K562 (cell line): ENCODE measurements around the gene GANAB. TPM values are rescaled to one million over a fixed set of nuclear protein-coding genes. Genes with fewer than 3 reads are reported as not detected.

Source experiments
- ATAC-seq: fragments of 200-7000 bp; cut with Tn5 transposase; 3 replicates; pipeline ENCODE4 v1.9.1; 2020; ENCODE audit warnings: moderate library complexity
- BruUV-seq: library from RNA; stranded (reverse); fragments of 400-500 nt; replicated peaks from 2 replicates; lab custom pipeline; 2021; lab: Mats Ljungman, UMichigan
- CTCF ChIA-PET: fragments of 300-600 bp; formaldehyde crosslinking; extraction: SDS; loops from one replicate; lab custom pipeline; 2021; ENCODE audit warnings: low intra/inter-chr PET ratio; lab: Yijun Ruan, JAX
- POLR2A ChIA-PET: fragments of 300-600, 350-650 bp; sonication (Branson Sonifier 250); formaldehyde crosslinking; extraction: SDS; loops from one replicate; lab custom pipeline; 2021; ENCODE audit warnings: antibody characterized with exemption, inconsistent platforms; lab: Yijun Ruan, JAX
- DNase-seq, 4 experiments: peaks; one replicate each; pipeline versions ENCODE4 v3.0.0 to v3.0.0-alpha.2; 2011 to 2018; ENCODE audit warnings: low spot score in 3 of 4, mixed read lengths in 3 of 4; ENCODE audit errors: extremely low read depth in 1 of 4
- FAIRE-seq: peaks from 2 replicates; lab custom pipeline; 2011; peaks lifted over from hg19 to GRCh38; lab: Jason Lieb, UNC
- H2AFZ ChIP-seq: 2 replicates; pipeline ENCODE4 v1.6.0; 2011; ENCODE audit warnings: low read depth, low read length, control low read depth, inconsistent platforms
- H3K27ac ChIP-seq: fragments of 200-600 bp; 3 replicates; pipeline ENCODE4 v1.8.0; 2011; ENCODE audit warnings: low read depth, mild to moderate bottlenecking, control low read depth, inconsistent platforms, low read length, moderate library complexity, mixed read lengths; ENCODE audit errors: extremely low read depth
- H3K27me3 ChIP-seq, 2 experiments: fragments of 300-600 bp in 1 of 2; 2 replicates in 1 of 2; 3 replicates in 1 of 2; pipeline versions ENCODE4 v1.6.0 to v1.8.0; 2011; ENCODE audit warnings: inconsistent platforms in 2 of 2, low read length in 2 of 2, mild to moderate bottlenecking in 1 of 2, mixed read lengths in 1 of 2, moderate library complexity in 1 of 2; ENCODE audit not compliant: control insufficient read depth in 2 of 2, insufficient read depth in 2 of 2
- H3K36me3 ChIP-seq: fragments of 300-600 bp; 3 replicates; pipeline ENCODE4 v1.8.0; 2011; ENCODE audit warnings: mild to moderate bottlenecking, low read length, inconsistent platforms; ENCODE audit not compliant: control insufficient read depth, insufficient read depth
- H3K4me1 ChIP-seq, 2 experiments: fragments of 200-600 bp in 1 of 2; replicated peaks in 1 of 2; 2 replicates in 1 of 2; 3 replicates in 1 of 2; pipeline versions ENCODE4 v1.5.1 to v1.8.0; 2011; ENCODE audit warnings: inconsistent platforms in 2 of 2, low read length in 2 of 2, mild to moderate bottlenecking in 1 of 2, mixed read lengths in 1 of 2, moderate library complexity in 1 of 2; ENCODE audit not compliant: control insufficient read depth in 2 of 2, insufficient read depth in 2 of 2
- H3K4me2 ChIP-seq: 2 replicates; pipeline ENCODE4 v1.6.1; 2011; ENCODE audit warnings: low read length, control low read depth, inconsistent platforms, mixed read lengths; ENCODE audit not compliant: insufficient read depth
- H3K4me3 ChIP-seq: fragments of 200-600 bp; sonication (generic), shearing (Covaris generic); 2 replicates; pipeline ENCODE4 v1.5.1; 2016; ENCODE audit warnings: control low read depth, inconsistent platforms
- H3K79me2 ChIP-seq: fragments of 200-600 bp; 3 replicates; pipeline ENCODE4 v1.8.0; 2011; ENCODE audit warnings: low read length, inconsistent platforms; ENCODE audit not compliant: control insufficient read depth, insufficient read depth
- H3K9ac ChIP-seq, 2 experiments: 2 replicates each; pipeline versions ENCODE4 v1.6.0 to v1.6.1; 2011; ENCODE audit warnings: low read depth in 2 of 2, low read length in 2 of 2, control low read depth in 1 of 2, inconsistent platforms in 1 of 2, mild to moderate bottlenecking in 1 of 2, mixed read lengths in 1 of 2; ENCODE audit not compliant: insufficient read depth in 1 of 2
- H3K9me1 ChIP-seq: one replicate; pipeline ENCODE4 v1.6.0; 2011; ENCODE audit warnings: inconsistent platforms, mild to moderate bottlenecking, low read length, moderate library complexity; ENCODE audit not compliant: control insufficient read depth, insufficient read depth
- H3K9me3 ChIP-seq: replicated peaks from 2 replicates; pipeline ENCODE4 v1.5.1; 2011; ENCODE audit warnings: low read depth, low read length, inconsistent platforms; ENCODE audit not compliant: control insufficient read depth, insufficient read depth
- H4K20me1 ChIP-seq: replicated peaks from 2 replicates; pipeline ENCODE4 v1.6.1; 2011; ENCODE audit warnings: low read length, inconsistent platforms, mixed read lengths; ENCODE audit not compliant: control insufficient read depth, insufficient read depth
- CBX1 ChIP-seq: sonication (generic); IDR thresholded peaks from 2 replicates; pipeline ENCODE4 v1.6.1; 2016; ENCODE audit warnings: antibody characterized with exemption, low read depth, mild to moderate bottlenecking
- ZNF449 ChIP-seq: fragments of 250-450 bp; sonication (Bioruptor Pico); IDR thresholded peaks from 2 replicates; pipeline ENCODE4 v1.8.0; 2022; ENCODE audit warnings: moderate library complexity, mild to moderate bottlenecking, inconsistent platforms
- WGBS: fragments of 100-300 bp; shearing (Covaris generic); methylation state at CpG from one replicate; pipeline ENCODE4 v1.1.6; 2016; ENCODE audit warnings: low coverage, mixed read lengths; ENCODE audit not compliant: insufficient coverage; ENCODE audit errors: missing lambda C conversion rate; 5-methylcytosine and 5-hydroxymethylcytosine counted together
- in situ Hi-C: fragments of 300-500 bp; cut with MboI; formaldehyde crosslinking; loops from 4 replicates; pipeline ENCODE4 v1.15.0; 2018; ENCODE audit warnings: inconsistent platforms, mixed read lengths
- intact Hi-C: fragments of 100-400 bp; cut with micrococcal nuclease; formaldehyde crosslinking; loops from 2 replicates; pipeline ENCODE4 v1.14.2; 2022
- polyA plus RNA-seq, 8 experiments: library from polyadenylated mRNA; depleted of rRNA in 4 of 8; stranded (reverse) in 5 of 8; unstranded in 3 of 8; fragments of >200 nt; fragmentation: Nextera tagmentation in 2 of 8; fragmentation: Illumina TruSeq in 1 of 8; extraction: Ambion mirVana in 2 of 8; extraction: Trizol in 1 of 8; gene quantifications; 2 replicates each; pipeline versions ENCODE4 v1.2.1 to v1.2.3, GENCODE V29; 2011 to 2014; ENCODE audit warnings: inconsistent platforms in 1 of 8, missing spikeins in 1 of 8
- total RNA-seq, 7 experiments: library from RNA; depleted of rRNA in 6 of 7; stranded (reverse); fragments of >200 nt in 6 of 7; fragmentation: Illumina TruSeq in 2 of 7; extraction: Trizol in 2 of 7; gene quantifications; 2 replicates each; pipeline versions ENCODE4 v1.2.1 to v1.2.3, GENCODE V29; 2011 to 2021; ENCODE audit warnings: low replicate concordance in 1 of 7

Gene GANAB
- total and polyA plus RNA-seq, 9 of the 15 experiments (the other 6 are each of a cell fraction or from before 2014, with no cell fraction given): 6.5 to 284 (median 161) TPM

- CTCF ChIA-PET: no interaction called here
- FAIRE-seq (no peak), ATAC-seq (no peak), DNase-seq (no peak)
- no peaks in the 10 kb centered on the region for H3K9me1 ChIP-seq
- no peak overlapping the region for H3K27ac ChIP-seq
- H3K4me1 ChIP-seq: peaks cover 14 to 43% of the 10 kb centered on the region in 2 experiments; a peak in 4 of 5 replicates
- H3K9ac ChIP-seq: peak overlapping the region in 1 of 2 experiments; percentile 97; a peak in 2 of 4 replicates
- TF ChIP-seq ZNF449 (no peak), CBX1 (no peak)
- POLR2A ChIA-PET: interaction anchor here (1.0 to 2.4 kb wide), 3 partner anchors 9 to 62 kb away, joined by 3 to 10 read pairs (median 5); partner anchors contain the start of genes C11orf98, CSKMT and TUT1
- intact Hi-C loops (loop anchor here (5.0 kb wide), 1 partner anchor 69 kb away; the partner anchor contains the start of genes LBHD1 and UQCC3), in situ Hi-C loops (no loop called here)
- H3K27me3 ChIP-seq: no peaks in the 10 kb centered on the region
- H2AFZ ChIP-seq: no peak overlapping the region
- peaks cover 70% of the 10 kb centered on the region for H3K36me3 ChIP-seq
- no peaks in the 10 kb centered on the region for H3K9me3 ChIP-seq
- no peaks in the 10 kb centered on the region for H4K20me1 ChIP-seq
- H3K4me2 ChIP-seq: no peak overlapping the region
- no peak overlapping the region for H3K4me3 ChIP-seq
- BruUV-seq: no TSS peak
- H3K79me2 ChIP-seq: peaks cover 40% of the 10 kb centered on the region
- WGBS: 90% methylated on average over 8 of the region's 13 CpGs
Measured at GRCh38 chr11:62603072-62603408, 43.4 kb downstream of the GANAB start.
